GM18858 (cell line): Measurements from ENCODE around the gene ZNF451.

Source experiments
- ATAC-seq: cut with Tn5 transposase; IDR thresholded peaks from one replicate; pipeline ENCODE4 v1.9.1; 2021; ENCODE audit not compliant: unreplicated experiment

Gene ZNF451

DNA sequence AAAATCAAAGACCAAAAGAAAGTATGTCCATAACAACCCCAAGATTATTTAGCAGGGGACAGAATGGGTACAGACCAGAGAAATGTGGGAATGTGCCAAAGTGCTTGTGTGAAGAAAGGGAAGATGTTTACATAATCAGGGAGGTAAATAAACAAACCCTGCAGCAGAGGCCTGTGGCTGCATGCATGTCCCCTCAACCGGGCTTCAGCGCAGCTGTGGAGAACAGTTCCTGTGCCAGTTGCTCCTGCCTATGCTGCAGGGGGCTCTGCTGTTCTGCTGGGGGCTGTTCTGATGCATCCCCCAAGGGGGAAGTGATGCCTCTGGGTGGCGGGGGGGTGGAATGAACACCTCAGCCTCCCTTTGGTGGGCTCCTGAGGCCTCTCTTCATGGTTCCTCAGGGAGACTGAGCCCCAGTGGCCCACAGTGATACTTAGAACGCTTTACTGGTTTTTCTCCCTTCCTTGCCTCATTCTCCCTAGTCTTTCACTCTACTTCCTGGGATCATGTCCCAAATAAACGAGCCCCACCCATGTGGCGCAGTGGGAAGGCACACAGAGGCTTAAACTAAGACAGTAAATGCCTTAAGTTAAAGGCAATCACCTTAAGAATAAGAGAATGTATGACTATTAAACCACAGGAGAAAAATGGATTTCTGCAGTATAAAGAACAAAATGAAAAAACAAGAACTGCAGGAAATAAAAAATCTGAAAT is 109.1 kb downstream of the ZNF451 start:
- ATAC-seq, result no peak

DNA sequence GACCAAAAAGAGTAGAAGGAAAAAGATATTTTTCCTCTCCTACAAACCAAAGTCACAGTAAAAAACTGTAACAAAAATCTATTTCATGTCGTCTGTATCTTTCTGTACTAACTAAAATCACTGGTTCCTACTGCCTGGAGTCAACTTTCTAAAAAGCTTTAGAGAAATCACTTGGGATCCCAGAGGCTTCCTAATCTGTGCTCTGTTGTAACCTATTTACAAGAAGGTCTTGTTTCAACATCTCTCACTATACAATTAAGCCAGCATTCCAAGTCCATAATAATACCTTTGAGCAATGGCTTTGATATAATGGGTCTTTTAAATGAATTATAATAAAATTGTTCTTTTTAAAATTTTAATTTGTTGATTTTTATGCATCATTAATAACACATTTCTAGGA is 111.7 kb downstream of the ZNF451 start:
- ATAC-seq, result no peak

DNA sequence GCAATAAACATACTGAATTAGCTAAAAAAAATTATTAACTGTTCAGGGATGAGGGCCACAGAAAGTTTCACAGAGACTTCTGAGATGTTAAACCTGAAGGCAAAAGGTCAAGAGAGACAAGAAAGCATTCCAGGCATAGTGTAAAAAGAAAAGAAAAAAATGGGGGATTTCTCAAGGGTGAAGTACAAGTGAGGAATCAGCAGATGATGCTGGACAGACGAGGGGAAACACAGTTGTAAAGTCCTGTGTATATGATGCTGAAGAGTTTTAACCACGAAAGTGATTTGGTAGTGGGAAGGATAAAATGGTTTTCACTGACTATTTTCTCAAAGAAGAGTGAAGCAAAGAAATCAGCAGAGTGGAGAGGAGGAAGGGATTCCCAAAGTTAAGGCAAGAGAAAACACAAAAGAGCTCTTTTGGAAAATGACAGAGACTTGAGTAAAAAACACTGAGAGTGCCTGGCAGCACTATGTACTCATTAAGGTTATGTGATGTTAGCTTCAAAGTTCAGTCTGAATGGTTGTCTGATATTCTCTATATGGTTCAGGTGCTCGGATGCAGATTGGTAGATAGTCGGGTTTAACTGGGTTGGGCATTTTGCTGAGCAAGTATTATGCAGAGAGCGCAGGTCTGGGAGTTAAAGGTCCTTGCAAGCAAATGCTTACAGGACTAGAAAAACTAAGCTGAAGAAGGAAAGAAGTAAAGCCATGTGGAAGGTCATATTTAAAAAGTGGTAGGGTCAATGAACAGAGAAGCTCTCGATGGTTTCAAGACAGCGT is 115.8 kb downstream of the ZNF451 start:
- no peak for ATAC-seq

DNA sequence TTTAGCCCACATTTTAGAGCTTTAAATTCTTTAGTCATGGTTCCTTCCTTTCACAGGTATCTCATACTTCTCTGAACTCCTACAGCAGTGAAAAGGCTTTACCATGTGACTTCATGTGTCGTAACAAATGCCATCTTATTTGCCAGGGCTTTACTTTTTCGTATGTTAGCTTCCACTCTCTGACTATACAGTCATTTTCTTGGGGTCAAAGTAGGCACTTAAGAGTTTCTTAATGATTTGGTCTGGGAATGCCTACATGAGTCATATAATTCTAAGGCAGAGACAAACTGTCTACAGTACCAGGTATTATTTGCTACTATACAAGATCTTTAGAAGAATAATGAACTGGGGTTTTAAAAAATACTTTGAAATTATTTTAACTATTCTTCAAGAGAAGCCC is 117.2 kb downstream of the ZNF451 start:
- no peak for ATAC-seq

DNA sequence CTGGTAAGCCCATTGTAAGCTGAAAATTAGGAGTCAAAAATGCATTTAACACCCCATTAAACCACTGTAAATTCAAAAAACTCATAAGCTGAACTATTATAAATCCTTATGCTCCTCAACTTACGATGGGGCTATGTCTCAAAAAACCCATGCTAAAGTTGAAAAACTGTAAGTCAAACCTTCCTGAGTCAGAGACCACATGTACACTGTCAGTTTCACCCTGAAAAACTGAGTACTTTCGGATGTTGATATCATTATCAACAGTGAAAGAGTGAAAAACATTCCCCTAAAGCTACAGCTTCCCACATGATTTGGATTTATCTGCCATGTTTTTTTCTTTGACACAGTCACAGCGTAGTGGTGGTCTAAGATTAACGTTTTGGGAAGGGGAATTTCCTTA is 117.9 kb downstream of the ZNF451 start:
- no peak for ATAC-seq

DNA sequence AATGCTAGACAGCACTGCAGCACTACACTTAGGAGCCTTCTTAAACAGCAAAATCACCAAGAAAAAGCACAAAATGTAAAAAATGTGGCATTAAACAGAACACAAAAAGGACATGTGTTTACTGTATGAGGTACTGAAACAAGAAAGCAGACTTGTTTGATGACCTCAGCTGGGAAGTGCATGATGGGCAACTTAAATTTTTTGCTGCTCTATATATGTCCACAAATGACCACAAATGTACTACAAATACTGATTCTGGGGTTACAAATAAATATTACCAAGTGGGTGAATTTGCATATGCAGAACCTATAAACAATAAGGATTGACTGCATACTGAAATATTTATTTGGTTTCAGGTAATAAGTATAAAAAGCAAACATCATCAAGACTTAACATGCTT is 119.0 kb downstream of the ZNF451 start:
- ATAC-seq, result no peak

DNA sequence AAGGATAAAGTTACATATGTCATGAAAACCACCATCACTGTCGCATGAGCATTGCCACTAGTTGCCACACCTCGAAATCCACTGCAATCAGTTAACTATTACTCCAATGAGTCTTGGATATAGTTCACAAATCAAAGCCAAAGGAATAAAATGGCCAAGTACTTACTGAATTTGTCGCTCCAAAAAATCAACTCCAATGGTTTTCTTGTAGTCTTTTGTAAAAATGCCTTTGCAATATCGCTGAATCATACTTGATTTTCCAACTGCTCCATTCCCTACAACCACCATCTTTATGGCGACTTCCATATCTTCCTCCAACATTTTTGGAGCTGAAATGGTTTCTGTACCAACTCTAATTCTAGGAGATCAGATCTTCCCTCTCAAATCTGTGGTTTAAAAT is 120.1 kb downstream of the ZNF451 start:
- no peak for ATAC-seq

DNA sequence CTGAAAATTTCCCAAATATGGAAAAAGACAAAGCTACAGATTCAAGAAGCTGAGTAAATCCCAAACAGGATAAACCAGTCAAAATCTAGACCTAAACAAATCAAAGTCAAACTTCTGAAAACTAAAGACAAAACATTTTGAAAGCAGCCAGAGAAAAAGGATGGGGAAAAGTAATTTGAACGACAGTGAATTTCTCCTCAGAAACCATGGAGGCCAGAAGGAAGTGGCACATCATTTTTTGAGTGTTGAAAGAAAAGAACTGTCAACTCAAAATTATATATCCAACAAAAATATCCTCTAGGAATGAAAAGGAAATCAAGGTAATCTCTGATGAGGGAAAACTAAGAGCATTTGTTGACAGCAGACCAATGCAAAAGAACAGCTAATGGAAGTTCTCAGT is 125.3 kb downstream of the ZNF451 start:
- no peak for ATAC-seq

DNA sequence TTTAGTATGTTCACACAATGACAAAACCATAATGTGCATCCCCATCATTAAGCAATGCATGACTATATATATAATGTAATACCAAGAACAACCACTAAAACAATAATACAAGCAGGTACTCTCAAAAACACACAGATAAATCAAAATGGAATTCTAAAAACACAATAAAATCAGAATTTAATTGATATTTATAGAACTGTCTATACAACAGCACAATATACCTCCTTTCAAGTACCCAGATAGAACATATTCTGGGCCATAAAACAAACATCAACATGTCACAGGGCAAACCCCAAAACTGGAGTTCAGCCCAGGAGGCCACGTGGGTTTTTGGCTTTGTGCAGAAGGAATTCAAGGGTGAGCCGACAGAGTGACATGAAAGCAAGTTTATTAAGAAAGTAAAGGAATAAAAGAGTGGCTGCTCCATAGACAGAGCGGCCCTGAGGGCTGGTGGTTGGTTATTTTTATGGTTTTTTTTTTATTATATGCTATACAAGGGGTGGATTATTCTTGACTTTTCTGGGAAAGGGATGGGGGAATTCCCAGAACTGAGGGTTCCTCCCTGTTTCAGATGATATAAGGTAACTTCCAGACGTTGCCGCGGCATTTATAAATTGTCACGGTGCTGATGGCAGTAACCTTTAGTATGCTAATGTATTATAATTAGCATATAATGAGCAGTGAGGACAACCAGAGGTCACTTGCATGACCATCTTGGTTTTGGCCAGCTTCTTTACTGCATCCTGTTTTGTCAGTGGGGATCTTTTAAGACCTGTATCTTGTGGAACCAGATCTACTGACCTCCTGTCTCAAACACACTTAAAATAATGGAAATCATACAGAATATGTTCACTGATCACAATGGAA is 126.5 kb downstream of the ZNF451 start:
- ATAC-seq, result no peak

DNA sequence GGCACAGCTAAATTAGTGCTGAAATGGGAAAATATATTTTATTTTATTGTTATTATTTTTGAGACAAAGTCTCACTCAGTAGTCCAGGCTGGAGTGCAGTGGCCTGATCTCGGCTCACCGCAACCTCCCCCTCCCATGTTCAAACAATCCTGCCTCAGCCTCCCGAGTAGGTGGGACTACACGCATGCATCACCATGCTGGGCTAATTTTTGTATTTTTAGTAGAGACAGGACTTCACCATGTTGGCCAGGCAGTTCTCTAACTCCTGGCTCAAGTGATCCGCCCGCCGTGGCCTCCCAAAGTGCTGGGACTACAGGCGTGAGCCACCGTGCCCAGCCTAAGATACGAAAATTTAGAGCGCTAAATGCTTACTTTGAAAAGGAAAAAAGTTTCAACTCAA is 127.3 kb downstream of the ZNF451 start:
- no peak for ATAC-seq
